Measurements from ENCODE around the gene LAMC3.
"Not testable (repeated sequence)": the region's sequence is repeated elsewhere in the genome, so short reads cannot be mapped to it uniquely, and the experiment has no call there.

The LAMC3 gene

DNA sequence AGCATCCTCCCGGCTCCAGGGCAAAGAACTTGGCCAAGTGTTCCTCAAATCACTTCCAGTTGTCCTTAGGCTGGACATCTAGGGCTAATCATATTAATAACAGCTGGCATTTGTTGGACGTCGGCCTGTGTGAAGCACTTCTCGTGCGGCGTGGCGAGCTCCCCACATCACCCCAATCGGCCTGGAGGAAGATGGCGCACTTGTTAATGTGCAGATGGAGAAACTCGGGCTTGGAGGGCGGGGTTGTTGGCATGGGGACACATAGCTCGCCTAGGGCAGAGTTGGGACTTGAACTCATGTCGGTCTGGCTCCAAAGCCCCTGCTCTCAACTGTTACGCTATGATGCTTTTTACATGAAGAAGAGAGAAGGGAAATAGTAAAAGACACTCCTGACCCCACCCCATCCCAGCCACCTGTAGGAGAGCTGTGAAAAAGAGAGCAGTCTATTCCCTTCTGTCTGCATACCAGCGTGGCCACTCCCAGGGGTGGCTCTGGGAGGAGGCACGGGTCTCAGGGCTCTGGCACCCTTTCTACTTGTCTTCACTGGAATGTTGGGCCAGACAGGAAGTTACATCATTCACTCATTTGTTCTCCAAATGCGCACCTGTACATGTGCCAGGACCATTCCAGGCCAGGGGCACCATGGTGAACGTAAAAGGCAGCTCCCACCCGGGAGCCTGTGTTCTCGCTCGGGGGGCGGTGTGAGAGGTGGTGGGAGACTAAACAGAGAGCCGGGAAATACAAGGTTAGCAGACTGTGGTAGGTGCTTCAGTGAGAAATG lies 103.6 kb downstream of the LAMC3 start:
- no peaks in the 10 kb centered on the region for H4K20me1 ChIP-seq (ENCODE audit: insufficient read depth)
- no peaks in the 10 kb centered on the region for H3K79me2 ChIP-seq (ENCODE audit: insufficient read depth, low read depth)
- no peak overlapping the region for H2AFZ ChIP-seq (ENCODE audit: low read depth)
- H3K4me2 ChIP-seq = no peak overlapping the region
- no peak overlapping the region for H3K27ac ChIP-seq
- H3K36me3 ChIP-seq (ENCODE audit: insufficient read depth) = no peaks in the 10 kb centered on the region
- H3K27me3 ChIP-seq (ENCODE audit: insufficient read depth, low read depth) = peaks cover 16% of the 10 kb centered on the region; the same call in 1 of the 2 replicates
- no peaks in the 10 kb centered on the region for H3K4me1 ChIP-seq (ENCODE audit: low read depth, poor library complexity, severe bottlenecking)
- H3K4me3 ChIP-seq (IDR thresholded peaks at IDR 0.05; ENCODE audit: insufficient read depth, low read depth, low read length) = no peak overlapping the region
- TF ChIP-seq, protein P1, sequence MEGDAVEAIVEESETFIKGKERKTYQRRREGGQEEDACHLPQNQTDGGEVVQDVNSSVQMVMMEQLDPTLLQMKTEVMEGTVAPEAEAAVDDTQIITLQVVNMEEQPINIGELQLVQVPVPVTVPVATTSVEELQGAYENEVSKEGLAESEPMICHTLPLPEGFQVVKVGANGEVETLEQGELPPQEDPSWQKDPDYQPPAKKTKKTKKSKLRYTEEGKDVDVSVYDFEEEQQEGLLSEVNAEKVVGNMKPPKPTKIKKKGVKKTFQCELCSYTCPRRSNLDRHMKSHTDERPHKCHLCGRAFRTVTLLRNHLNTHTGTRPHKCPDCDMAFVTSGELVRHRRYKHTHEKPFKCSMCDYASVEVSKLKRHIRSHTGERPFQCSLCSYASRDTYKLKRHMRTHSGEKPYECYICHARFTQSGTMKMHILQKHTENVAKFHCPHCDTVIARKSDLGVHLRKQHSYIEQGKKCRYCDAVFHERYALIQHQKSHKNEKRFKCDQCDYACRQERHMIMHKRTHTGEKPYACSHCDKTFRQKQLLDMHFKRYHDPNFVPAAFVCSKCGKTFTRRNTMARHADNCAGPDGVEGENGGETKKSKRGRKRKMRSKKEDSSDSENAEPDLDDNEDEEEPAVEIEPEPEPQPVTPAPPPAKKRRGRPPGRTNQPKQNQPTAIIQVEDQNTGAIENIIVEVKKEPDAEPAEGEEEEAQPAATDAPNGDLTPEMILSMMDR (conservative IDR thresholded peaks at IDR 0.05; ENCODE audit: low read depth, low read length) = no peak
- no peak overlapping the region for H3K9ac ChIP-seq

- Histone ChIP-seq H4K20me1 (ENCODE audit: insufficient read depth) (no peaks in the 10 kb centered on the region), H2AFZ (ENCODE audit: low read depth) (no peak overlapping the region), H3K4me3 (IDR thresholded peaks at IDR 0.05; ENCODE audit: insufficient read depth, low read depth, low read length) (no peak overlapping the region), H3K27ac (no peak overlapping the region), H3K36me3 (ENCODE audit: insufficient read depth) (no peaks in the 10 kb centered on the region), H3K4me2 (no peak overlapping the region), H3K9ac (no peak overlapping the region), H3K4me1 (ENCODE audit: low read depth, poor library complexity, severe bottlenecking) (no peaks in the 10 kb centered on the region), H3K79me2 (ENCODE audit: insufficient read depth, low read depth) (no peaks in the 10 kb centered on the region), H3K27me3 (ENCODE audit: insufficient read depth, low read depth) (peaks cover 23% of the 10 kb centered on the region; the same call in 1 of the 2 replicates)
- TF ChIP-seq, protein P1 (conservative IDR thresholded peaks at IDR 0.05; ENCODE audit: low read depth, low read length) = no peak
Observed at GRCh38 chr9:131113655-131114054, 104.7 kb downstream of the LAMC3 start.

- Histone ChIP-seq H3K4me2 (no peak overlapping the region), H3K27me3 (ENCODE audit: insufficient read depth, low read depth) (peaks cover 27% of the 10 kb centered on the region; the same call in 1 of the 2 replicates), H3K4me1 (ENCODE audit: low read depth, poor library complexity, severe bottlenecking) (no peaks in the 10 kb centered on the region), H3K9ac (no peak overlapping the region), H3K27ac (no peak overlapping the region), H3K79me2 (ENCODE audit: insufficient read depth, low read depth) (no peaks in the 10 kb centered on the region), H3K36me3 (ENCODE audit: insufficient read depth) (no peaks in the 10 kb centered on the region), H4K20me1 (ENCODE audit: insufficient read depth) (no peaks in the 10 kb centered on the region), H2AFZ (ENCODE audit: low read depth) (no peak overlapping the region), H3K4me3 (IDR thresholded peaks at IDR 0.05; ENCODE audit: insufficient read depth, low read depth, low read length) (no peak overlapping the region)
- TF ChIP-seq, protein P1 (conservative IDR thresholded peaks at IDR 0.05; ENCODE audit: low read depth, low read length) = no peak
Observed at GRCh38 chr9:131114084-131114535, 105.1 kb downstream of the LAMC3 start.

DNA sequence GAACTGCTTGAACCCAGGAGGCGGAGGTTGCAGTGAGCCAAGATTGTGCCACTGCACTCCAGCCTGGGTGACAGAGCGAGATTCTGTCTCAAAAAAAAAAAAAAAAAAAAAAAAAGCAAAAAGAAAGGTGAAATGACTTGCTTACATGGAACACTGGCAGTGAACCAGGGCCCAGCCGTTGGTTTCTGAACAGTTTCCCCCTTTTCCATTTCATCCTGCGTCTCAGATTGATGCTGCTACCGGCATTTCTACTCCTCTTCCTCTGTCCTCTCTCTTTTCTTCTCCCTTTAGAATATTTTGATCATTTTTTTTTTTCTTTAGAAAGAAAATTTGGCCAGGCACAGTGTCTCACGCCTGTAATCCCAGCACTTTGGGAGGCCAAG lies 106.4 kb downstream of the LAMC3 start:
- H3K36me3 ChIP-seq (ENCODE audit: insufficient read depth); H3K4me2 ChIP-seq: not testable (repeated sequence)

More for the DNA sequence above, 106.4 kb downstream of the LAMC3 start:
- not testable (repeated sequence) for H3K27ac ChIP-seq; H2AFZ ChIP-seq (ENCODE audit: low read depth); H3K4me1 ChIP-seq (ENCODE audit: low read depth, poor library complexity, severe bottlenecking); H3K9ac ChIP-seq; H3K4me3 ChIP-seq (IDR thresholded peaks at IDR 0.05; ENCODE audit: insufficient read depth, low read depth, low read length); H4K20me1 ChIP-seq (ENCODE audit: insufficient read depth); H3K79me2 ChIP-seq (ENCODE audit: insufficient read depth, low read depth)
- peaks cover 30% of the 10 kb centered on the region; the same call in 1 of the 2 replicates for H3K27me3 ChIP-seq (ENCODE audit: insufficient read depth, low read depth)

Data from KMS-11 (cell line).